OCI-LY3 (cell line): Measurements from ENCODE around the gene CWC27.

Experiments used
- H2AFZ ChIP-seq: fragments of 200-600, 300-600 bp; shearing (Covaris generic); 2 replicates; pipeline ENCODE4 v1.6.0; 2014; ENCODE audit warnings: antibody characterized with exemption, low read depth, low read length
- H3K27ac ChIP-seq: fragments of 200-600, 300-600 bp; sonication (generic); 2 replicates; pipeline ENCODE4 v1.5.1; 2014; ENCODE audit warnings: mild to moderate bottlenecking, low read length, moderate library complexity, mixed read lengths
- H3K27me3 ChIP-seq: fragments of 200-600, 300-600 bp; sonication (generic); 2 replicates; pipeline ENCODE4 v1.6.1; 2014; ENCODE audit warnings: low read depth, low read length, mixed read lengths
- H3K36me3 ChIP-seq: fragments of 200-600, 300-600 bp; sonication (generic); replicated peaks from 2 replicates; pipeline ENCODE3; 2014; ENCODE audit warnings: low read depth, low read length, mixed read lengths
- H3K4me1 ChIP-seq: fragments of 300-600, 200-600 bp; sonication (generic); 2 replicates; pipeline ENCODE4 v1.6.1; 2014; ENCODE audit warnings: low read length, mixed read lengths
- H3K4me2 ChIP-seq: fragments of 200-600, 300-600 bp; sonication (generic); 2 replicates; pipeline ENCODE4 v1.6.1; 2014; ENCODE audit warnings: low read length, mixed read lengths
- H3K4me3 ChIP-seq: fragments of 300-600, 200-600 bp; sonication (generic); 2 replicates; pipeline ENCODE4 v1.5.1; 2014; ENCODE audit warnings: antibody characterized with exemption, mild to moderate bottlenecking, low read length, moderate library complexity
- H3K79me2 ChIP-seq: fragments of 300-600, 200-600 bp; shearing (Covaris generic); 2 replicates; pipeline ENCODE4 v1.6.1; 2014; ENCODE audit warnings: mild to moderate bottlenecking, low read length, mixed read lengths
- H3K9ac ChIP-seq: fragments of 300-600, 200-600 bp; shearing (Covaris generic); 2 replicates; pipeline ENCODE4 v1.6.0; 2014; ENCODE audit warnings: mild to moderate bottlenecking, low read length, moderate library complexity
- H3K9me3 ChIP-seq: fragments of 200-600, 300-600 bp; shearing (Covaris generic); 2 replicates; pipeline ENCODE4 v1.6.1; 2014; ENCODE audit warnings: low read length, mixed read lengths; ENCODE audit not compliant: insufficient read depth
- H4K20me1 ChIP-seq: fragments of 200-600, 300-600 bp; sonication (generic); 2 replicates; pipeline ENCODE4 v1.6.1; 2016; ENCODE audit warnings: low read length, mixed read lengths; ENCODE audit not compliant: insufficient read depth
- CTCF ChIP-seq: fragments of 200-600, 300-600 bp; sonication (generic); IDR thresholded peaks from 2 replicates; pipeline ENCODE4 v1.5.1; 2014; ENCODE audit warnings: antibody characterized with exemption, low read length, low read depth
- EZH2phosphoT487 ChIP-seq: fragments of 200-600 bp; shearing (Covaris generic); IDR thresholded peaks from 2 replicates; pipeline ENCODE4 v1.6.1; 2018; ENCODE audit warnings: antibody characterized with exemption, mixed run types, low read depth

Gene CWC27

GRCh38 chr5:64839936-64840335, 71.2 kb downstream of the CWC27 start:
- no peaks in the 10 kb centered on the region for H3K9me3 ChIP-seq
- no peaks in the 10 kb centered on the region for H3K4me1 ChIP-seq
- H3K4me3 ChIP-seq, result no peak overlapping the region
- H4K20me1 ChIP-seq, result no peaks in the 10 kb centered on the region
- H3K4me2 ChIP-seq, result no peak overlapping the region
- H3K27me3 ChIP-seq, result no peaks in the 10 kb centered on the region
- H2AFZ ChIP-seq, result no peak overlapping the region
- TF ChIP-seq CTCF (no peak), EZH2phosphoT487 (no peak)
- no peak overlapping the region for H3K9ac ChIP-seq
- H3K27ac ChIP-seq, result no peak overlapping the region
- H3K79me2 ChIP-seq, result no peaks in the 10 kb centered on the region
- peaks cover 3% of the 10 kb centered on the region for H3K36me3 ChIP-seq

- H3K27ac ChIP-seq, result no peak overlapping the region
- H3K27me3 ChIP-seq, result no peaks in the 10 kb centered on the region
- H3K4me2 ChIP-seq, result no peak overlapping the region
- no peaks in the 10 kb centered on the region for H4K20me1 ChIP-seq
- TF ChIP-seq CTCF, result no peak
- no peak for TF ChIP-seq EZH2phosphoT487
- H3K36me3 ChIP-seq, result peaks cover 11% of the 10 kb centered on the region
- no peaks in the 10 kb centered on the region for H3K9me3 ChIP-seq
- H3K79me2 ChIP-seq, result no peaks in the 10 kb centered on the region
- H3K9ac ChIP-seq, result no peak overlapping the region
- H3K4me3 ChIP-seq, result no peak overlapping the region
- no peak overlapping the region for H2AFZ ChIP-seq
- no peaks in the 10 kb centered on the region for H3K4me1 ChIP-seq
Measured at GRCh38 chr5:64840958-64841357, 72.2 kb downstream of the CWC27 start.

- H3K79me2 ChIP-seq, result no peaks in the 10 kb centered on the region
- TF ChIP-seq CTCF (no peak), EZH2phosphoT487 (no peak)
Measured at GRCh38 chr5:64853777-64854176, 85.0 kb downstream of the CWC27 start.

GRCh38 chr5:64854855-64855254, 86.1 kb downstream of the CWC27 start:
- no peak overlapping the region for H3K9ac ChIP-seq
- no peaks in the 10 kb centered on the region for H3K9me3 ChIP-seq
- no peaks in the 10 kb centered on the region for H4K20me1 ChIP-seq
- H3K4me3 ChIP-seq, result no peak overlapping the region
- no peak overlapping the region for H2AFZ ChIP-seq
- H3K36me3 ChIP-seq, result no peaks in the 10 kb centered on the region
- no peaks in the 10 kb centered on the region for H3K79me2 ChIP-seq
- H3K4me2 ChIP-seq, result no peak overlapping the region
- H3K27ac ChIP-seq, result no peak overlapping the region
- H3K27me3 ChIP-seq, result no peaks in the 10 kb centered on the region
- H3K4me1 ChIP-seq, result no peaks in the 10 kb centered on the region
- TF ChIP-seq EZH2phosphoT487 (no peak), CTCF (no peak)

More at GRCh38 chr5:64853777-64854176, 85.0 kb downstream of the CWC27 start:
- no peaks in the 10 kb centered on the region for H4K20me1 ChIP-seq
- H3K4me1 ChIP-seq, result no peaks in the 10 kb centered on the region
- no peak overlapping the region for H3K4me3 ChIP-seq
- no peak overlapping the region for H3K27ac ChIP-seq
- H2AFZ ChIP-seq, result no peak overlapping the region
- no peaks in the 10 kb centered on the region for H3K9me3 ChIP-seq
- H3K9ac ChIP-seq, result no peak overlapping the region
- no peaks in the 10 kb centered on the region for H3K27me3 ChIP-seq
- no peaks in the 10 kb centered on the region for H3K36me3 ChIP-seq
- H3K4me2 ChIP-seq, result no peak overlapping the region
